AG08396 (cell line): Measurements from ENCODE around the gene TOP1.

ENCODE experiments used
- DNase-seq: peaks from one replicate; pipeline ENCODE4 v3.0.0; 2012; ENCODE audit warnings: low spot score, mixed read lengths

Gene TOP1

DNA sequence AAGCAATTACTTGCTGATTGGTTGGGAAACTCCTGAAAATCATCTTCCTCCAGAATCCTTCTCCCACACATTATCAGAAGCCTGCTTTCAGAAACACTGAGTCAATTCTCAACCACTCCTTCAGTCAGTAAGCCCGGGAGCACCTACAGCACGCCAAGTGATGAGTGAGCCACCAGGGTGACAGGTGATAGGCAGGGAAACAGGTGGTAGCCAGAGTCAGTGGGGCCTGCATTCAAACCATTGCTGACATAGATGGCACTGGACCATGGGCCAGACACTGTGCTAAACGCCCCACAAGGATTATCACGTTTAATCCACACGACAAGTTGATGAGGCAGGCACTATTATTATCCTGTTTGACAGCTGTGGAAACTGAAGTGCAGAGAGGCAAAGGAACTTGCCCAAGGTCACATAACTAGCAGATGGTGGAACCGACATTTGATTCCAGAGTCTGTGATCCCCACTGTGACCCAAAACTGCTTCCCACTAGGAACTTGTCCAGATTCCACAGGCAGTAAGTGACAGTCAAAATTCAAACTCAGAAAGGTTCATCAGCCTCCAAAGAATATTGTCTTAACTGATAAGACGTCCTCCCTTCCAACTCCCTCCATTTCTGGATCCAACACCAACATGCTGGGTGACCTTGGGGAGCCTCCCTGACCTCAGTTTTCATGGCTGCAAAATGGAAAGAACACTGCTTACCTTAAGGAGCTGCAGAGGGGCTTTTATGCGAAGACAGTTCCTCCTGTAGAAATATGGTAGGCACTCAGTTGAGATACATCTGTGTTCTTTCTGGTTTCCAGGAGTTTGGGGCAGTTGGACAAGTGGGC lies 23.9 kb upstream of the TOP1 start:
- DNase-seq: no peak

DNA sequence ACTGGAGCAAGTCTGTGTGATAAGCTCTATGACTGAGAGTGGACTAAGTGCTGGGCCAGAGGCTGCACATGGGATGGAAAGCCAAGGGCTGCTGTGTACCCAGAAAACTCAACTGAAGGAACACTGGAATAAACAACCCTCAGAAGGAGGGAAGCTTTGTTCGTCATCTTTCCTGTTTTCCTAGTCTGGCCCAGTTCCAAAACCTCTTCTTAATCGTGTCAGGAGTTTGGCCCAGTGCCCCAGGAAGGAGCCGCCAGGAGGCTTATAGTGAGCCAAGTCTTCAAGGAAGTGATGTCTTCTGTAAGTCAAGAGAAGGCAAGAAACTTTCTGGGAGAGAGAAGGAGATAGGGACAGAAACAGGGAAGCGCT lies 23.3 kb upstream of the TOP1 start:
- peak; percentile 63 for DNase-seq

DNA sequence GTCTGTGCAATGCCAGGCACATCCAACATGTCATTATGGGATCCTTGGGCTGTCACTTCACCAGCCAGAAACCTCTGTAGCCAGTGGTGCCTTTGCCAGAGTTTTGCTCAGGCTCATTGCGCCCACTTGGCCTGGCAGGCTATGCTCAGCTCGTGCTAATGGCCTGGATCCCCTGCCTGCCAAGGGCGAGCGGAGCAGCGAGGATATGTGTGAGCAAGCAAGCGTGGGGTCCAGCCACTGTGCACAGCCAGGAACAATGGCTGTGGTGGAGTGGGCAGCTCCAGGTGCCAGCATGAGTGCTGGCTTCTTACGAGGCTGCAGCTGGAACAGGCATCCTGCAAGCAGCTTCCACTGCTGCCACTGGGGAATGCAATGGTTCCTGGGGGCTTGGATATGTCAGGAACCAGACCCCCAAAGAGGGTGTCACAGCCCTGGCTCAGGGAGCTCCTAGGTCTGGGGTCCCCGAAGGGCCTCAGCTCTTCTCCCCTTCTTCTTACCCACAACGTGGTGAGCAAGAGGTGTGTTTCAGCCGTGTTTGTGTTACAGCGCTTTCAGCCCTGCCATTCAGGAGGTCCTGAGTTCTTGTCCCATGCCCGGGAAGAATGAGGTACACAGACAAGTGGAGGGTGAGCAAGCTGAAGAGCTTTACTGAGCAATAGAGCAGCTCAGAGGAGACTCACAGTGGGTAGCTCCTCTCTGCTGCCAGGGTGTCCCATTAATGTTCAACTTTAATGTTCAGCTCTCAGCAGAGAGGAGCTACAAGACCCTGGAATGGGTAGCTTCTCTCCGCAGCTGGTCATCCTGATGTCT lies 22.3 kb upstream of the TOP1 start:
- DNase-seq: no peak

DNA sequence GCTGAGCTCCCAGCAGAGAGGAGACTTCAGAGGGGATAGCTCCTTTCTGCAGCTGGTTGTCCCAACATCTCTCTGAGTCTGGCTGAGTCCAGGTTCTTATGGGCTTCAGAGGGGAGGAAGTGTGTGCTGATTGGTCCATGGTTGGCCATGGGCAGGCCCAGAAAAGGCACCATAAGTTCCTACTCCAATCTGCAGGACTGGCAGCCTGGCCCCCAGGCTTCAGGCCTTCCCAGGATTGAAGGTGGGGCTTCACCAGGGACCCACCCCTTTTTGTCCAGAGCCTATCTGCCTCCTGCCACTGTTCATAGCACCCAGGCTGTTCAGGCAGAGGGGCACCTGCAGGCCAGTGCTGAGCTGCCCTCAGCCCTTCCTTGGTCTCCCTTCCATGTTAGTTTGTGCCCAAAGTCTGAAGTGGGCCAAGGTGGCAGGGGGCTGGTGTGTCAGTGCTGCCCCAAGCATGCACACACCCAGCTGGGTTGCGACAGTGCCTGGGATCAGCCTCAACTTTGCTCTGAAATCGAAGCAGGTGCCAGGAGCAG lies 21.6 kb upstream of the TOP1 start:
- DNase-seq: no peak

DNA sequence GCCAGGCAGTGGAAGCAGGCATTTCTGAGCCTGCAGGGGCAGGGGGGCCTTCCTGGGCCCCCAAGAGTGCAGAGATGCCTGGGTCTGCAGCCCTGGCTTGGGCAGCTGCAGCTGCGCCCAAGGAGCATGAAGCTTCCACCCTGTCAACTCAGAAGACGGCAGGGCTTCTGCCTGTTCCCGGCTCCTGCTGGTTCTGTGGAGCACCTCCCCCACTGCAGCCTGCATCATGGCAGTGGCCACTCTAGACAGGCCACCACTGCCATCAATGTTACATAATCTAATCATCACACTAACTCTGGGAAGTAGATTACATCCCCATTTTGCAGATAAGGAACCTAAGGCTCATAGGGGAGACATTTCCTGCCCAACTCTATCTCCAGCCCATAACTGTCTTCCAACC lies 21.1 kb upstream of the TOP1 start:
- DNase-seq: no peak

DNA sequence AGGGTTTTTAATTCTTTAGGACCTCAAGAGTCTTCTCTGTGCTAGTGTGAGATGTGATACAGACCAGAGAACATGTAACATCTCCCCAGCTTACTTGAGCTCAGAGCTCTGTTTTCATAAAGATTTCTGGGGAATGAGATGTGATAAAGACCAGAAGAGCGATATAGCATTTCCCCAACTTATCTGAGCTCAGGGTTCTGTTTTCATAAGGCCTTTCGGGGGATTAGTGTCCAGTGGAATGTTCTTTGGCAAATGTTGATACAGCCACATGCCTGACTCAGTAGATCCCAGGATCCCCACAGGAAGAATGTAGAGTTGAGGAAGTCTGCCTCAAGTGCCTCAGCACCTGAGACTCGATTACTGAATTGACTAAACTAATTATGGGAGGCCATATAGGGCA lies 18.7 kb upstream of the TOP1 start:
- DNase-seq: no peak

DNA sequence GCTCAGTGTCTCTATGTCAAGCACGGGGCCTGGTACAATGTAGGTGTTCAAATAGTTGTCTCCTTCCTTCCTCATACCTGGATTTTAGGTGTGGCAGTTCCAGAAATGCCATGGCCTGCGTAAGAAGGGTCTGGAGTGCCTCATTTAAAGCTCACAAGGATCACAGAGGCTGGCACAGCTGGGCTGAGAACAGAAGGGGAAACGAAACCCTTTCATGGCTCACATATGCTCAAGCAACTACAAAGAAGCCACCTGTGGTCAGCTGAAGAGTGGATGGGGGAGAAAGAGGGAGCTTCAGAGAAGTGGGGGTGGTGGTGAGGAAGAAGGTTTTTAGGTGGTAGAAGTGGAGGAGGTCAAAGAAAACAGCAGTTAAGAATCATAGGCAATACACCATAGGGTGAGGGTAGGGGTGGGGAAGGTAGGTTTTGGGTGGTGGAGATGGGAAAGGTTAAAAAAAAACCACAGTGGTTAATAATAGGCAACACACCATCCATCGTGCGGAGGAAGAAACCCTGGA lies 17.0 kb upstream of the TOP1 start:
- DNase-seq: no peak

DNA sequence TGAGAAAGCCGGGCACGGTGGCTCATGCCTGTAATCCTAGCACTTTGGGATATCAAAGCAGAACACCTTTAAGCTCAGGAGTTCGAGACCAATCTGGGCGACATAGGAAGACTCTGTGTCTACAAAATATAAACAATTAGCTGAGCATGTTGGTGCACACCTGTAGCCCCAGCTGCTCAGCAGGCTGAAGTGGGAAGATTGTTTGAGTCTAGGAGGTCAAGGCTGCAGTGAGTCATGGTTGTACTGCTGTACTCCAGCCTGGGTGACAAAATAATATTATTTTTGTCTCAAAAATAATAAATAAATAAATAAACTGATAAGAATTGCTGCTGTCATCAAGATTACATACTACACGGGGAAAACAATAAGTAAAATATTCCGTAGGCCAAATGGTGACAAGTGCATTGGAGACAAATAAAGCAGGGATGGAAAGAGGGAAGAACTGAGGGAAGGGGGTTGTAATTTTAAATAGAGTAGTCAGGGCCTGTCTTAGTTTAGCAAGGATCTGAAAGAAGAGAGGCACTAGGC lies 14.0 kb upstream of the TOP1 start:
- no peak for DNase-seq

DNA sequence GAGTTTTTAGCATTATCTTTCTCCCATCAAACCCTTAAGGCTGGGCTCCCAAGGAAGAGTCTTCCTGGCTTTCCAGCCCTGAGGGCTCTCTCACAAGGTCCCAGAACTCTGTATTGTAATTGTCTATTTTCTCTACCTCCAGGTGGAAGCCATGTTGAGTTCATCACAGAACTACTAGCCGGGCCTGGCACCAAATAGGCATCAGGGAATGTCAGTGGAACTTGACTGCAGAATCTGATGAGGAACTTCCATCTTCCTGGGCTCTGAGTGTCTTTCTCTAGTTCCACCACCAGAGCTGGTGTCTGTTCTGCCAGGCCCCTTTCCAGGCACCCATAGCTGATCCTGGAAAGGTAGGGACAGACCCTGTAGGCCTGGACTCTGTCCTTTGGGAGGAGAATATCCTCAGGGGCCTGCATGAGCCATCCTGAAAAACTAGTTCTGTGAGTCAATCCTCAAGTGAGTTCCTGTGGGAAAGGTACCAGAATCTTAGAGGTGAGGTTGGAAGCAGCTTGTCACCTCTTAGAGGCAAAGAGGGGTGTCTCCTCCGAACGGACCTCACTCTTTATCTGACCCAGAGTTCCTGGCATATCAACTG lies 11.1 kb upstream of the TOP1 start:
- no peak for DNase-seq

DNA sequence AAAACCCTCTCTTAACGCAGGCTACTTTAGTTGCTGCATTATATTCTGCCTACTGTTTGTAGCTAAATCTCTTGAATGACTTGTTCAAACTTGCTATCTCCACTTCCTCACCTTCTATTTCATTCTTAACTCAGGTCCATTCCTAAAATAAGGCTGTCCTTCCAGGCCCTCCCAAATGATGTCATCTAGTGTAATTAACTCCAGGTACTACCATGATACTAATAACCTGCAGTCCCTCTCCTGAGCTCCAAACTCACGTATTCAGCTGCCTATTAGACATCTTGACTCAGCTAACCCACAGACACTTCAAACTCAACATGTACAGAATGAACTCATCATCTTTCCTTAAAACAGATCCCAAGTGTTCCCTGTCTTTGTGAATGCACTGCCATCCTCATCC lies 10.5 kb upstream of the TOP1 start:
- no peak for DNase-seq

DNA sequence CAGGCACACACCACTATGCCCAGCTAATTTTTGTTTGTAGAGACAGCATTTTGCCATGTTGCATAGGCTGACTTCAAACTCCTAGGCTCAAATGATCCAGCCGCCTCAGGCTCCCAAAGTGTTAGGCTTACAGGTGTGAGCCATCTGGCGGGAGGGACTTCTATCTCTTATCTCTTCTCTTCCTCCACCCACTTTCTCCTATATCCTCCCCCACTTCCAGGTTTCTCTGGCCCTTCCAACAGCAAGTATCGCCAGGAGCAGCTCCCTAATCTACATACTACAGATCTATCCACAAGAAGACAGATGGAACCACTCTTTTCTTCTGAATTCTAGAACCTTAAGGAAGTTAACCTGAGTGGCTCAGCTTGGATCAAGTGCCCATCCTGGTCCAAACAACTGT lies 5.1 kb upstream of the TOP1 start:
- DNase-seq: no peak

DNA sequence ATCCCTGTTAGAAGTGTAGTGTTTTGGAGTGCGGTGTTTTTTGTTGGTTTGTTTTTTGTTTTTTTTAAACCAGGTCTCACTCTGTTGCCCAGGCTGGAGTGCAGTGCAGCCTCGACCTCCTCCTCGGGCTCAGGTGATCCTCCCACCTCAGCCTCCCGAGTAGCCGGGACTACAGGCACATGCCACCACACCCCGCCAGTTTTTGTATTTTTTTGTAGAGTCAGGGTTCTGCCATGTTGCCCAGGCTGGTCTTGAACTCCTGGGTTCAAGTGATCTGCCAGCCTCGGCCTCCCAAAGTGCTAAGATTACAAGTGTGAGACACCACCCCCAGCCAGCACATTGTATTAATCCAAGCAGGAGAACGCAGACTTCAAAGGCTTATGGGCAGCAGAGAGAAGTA lies 1.3 kb upstream of the TOP1 start:
- no peak for DNase-seq

DNA sequence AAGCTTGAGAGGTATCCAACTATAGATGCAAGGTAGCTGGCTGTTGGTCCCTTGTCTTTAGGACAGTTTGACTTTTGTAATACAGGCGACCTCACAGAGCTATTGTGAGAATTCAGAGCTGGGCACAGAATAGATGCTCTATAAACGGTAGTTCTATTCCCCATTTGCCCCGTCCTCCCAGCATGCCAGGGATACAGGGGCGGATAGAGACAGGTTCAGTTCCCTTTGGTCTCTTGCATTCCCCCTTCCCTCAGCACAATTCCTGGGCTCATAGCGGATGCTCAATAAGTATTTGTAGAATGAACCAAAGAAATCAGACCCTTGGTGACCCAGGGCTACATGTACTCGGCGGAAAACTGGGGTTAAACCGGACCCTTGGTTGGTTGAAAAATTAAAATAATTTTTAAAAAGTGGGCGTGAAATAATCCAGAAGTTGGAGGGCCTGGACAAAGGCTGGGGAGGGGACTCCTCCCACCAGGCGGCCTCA lies 707 bp upstream of the TOP1 start:
- DNase-seq: no peak

DNA sequence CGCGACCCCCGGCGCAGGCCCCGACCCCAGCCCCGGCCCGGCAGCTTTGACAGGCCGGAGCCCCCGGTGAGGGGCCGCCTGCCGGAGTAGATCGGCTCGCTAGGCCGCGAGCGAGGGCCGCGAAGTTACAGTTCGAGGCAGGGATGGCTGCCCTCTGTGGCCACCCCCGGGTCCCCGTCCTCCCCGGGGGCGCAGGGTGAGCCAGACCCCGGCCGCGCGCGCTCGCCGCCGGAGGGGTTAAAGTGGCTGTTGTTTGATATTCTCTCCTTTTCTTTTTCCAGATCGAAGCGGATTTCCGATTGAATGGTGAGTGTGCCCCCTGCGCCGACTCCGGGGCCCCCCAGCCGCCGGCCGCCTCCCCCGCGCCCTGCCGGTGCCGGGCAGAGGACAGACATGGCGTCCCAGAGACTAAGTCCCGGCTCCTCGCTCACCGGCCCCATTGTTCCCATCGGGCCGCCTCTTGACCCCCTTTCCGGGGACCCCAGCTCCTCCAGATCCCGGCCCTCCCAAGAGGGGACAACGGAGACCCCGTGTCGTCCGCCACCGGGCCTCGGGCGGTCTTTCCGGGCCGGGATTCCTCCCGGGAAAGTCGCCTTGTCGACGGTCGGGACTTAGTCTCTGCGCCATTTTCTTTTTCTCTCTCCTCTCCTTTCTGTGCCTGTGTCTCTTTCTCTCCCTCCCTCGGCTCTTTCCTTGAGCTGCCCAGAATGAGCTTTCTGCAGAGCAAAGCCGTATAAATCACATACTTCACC lies 704 bp downstream of the TOP1 start:
- DNase-seq: peak; percentile 31

DNA sequence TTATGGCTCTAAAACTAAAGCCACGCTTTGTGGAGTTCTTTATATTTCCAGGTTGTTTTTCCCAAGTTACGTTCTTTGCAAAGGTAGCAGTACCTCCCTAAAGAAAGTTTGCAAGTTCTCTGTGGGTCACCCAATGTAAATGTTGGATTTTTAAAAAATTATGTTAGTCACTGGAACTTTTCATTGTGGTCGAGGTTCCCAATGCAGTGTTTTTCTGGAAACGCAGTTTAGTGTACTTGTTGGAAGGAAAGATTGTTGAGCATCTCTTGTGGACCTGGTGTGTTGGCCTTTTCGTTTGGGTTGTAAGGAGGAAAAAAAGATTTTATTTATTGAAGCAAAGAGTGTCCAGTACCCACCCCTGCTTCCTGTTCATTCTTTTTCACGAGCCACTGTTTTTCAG lies 1.4 kb downstream of the TOP1 start:
- DNase-seq: no peak

DNA sequence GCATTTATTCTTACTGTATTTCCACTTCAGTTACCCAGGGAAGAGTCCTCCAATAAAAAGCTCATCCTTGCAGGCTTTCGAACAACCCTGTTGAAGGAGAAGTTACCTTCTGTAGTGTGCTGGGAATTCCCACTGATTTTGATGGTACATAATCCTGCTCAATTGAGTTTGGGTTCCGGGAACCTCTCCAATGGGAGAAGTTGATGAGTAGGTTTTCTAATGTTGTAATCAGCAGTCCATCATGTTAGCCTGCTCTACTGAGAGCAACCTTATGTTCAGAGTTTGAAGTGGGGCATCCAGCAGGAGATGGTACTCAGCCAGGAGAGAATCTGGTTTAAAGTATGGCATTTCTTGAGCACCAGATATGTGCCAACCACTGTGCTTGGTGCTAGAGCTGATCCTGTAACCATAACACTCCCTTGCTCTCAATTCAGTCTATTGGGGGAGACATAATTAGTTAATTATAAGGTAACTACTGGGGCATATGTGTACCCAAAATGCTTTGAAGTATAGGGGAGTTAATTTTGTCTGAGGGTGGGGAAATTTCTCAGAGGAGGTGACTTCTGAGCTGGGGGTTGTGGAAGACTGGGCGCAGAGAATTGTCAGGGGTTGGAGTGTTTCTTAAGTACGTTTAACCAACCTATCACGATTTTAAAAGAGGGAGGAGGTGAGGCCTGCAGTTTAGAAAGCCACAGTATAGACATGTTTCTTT lies 2.1 kb downstream of the TOP1 start:
- peak; percentile 46 for DNase-seq

DNA sequence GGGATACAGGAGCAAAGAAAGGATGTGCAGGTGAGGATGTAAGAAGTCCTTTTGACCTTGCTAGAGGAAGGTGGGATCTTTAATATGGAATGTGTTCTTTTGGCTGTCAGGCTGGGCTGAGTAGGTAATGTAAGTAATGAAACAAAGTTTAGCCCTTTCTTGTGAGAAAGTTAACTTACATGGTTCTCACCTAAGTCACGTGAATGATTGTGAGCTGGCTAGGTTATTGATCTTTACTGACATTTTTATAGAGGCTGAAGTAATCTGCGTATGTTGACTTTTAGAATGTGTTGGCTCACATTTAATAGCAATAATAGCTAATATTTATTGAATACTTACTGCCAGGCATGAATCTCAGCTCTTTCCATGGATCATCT lies 2.6 kb downstream of the TOP1 start:
- DNase-seq: no peak

DNA sequence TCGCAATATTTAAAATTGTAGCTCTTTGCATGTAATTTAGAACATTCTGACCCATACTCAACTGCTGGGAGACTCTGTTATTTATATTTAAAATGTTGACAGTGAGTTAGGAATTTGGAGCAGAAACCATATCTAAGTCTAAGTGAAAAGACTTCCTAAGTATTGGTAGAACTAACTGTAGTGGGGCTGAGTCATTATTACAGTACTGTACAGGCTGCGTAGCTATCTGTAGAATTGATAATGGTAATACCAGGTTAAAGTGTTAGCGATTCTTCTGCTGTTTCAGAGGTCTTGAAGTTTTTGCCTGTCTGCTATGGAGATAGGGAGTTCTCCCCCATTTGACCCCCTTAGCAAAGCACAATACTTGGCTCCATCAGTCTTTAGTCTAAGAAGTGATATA lies 3.6 kb downstream of the TOP1 start:
- peak; percentile 31 for DNase-seq

DNA sequence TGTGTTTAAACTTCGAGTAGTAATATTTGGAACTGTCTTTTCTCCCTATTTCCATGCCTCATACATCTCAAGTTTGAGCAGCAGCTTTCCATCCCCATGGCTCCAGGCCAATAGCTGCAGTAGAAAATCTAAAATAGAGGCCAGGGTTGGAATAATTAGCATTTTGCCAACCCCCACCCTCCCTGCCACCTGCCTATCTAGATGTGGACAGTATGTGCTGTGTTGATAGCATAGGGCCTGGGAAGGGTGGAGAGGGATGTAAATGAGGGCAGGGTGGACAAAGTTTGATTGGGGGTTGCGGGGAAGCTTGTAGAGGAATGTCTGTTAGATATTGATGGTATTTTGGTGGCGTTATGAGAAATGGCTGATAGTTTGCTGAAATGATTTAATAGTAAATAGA lies 5.6 kb downstream of the TOP1 start:
- DNase-seq: no peak

DNA sequence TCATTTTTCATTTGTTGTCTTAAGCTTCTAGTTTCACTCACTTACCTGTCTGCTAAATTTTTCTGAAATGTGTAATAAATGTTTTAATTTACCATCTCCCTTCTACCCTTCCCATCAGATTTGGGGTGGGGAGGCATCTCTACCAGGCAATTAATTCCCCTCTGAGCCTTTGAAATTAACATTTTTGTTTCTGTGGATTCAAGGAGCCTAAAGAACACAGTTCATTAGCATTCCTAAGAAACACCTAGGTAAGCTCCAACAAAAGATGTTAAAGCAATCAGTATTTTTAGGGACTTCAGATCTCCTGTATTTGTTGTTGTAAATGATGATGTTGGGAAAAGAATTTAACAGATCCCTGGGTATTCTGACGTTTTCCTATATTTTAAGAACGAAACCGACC lies 6.6 kb downstream of the TOP1 start:
- no peak for DNase-seq

DNA sequence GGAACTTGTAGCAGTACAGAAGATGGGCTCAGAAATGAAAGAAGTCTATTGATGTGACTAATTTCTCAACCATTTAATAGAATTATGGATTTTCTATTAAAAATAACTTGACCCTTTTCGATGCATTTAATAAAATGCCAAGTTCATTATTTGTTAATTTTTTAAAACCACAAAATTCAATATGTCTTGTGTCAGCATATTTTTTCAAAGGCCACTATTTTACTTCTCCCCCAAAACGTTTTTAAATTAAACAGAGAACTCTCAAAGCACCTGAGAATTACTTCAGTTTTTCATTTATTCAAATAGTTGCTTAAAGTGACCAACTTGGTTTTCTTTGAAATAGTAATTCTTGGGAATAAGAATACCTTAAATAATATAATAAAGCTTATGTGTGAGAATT lies 8.6 kb downstream of the TOP1 start:
- no peak for DNase-seq
